Adrenal gland (tissue), 12 donors: Measurements from ENCODE around the gene TSPAN5. TPM values are rescaled to one million over a fixed set of nuclear protein-coding genes. Genes with fewer than 3 reads are reported as not detected.

ENCODE experiments used
- DNase-seq, 7 donors: peaks; one replicate each; pipeline ENCODE4 v3.0.0-alpha.2; 2019 to 2020
- H3K27ac ChIP-seq, 5 donors: fragments of 200-600 bp; sonication (generic) in 4 of 5; 1 replicate in 3 of 5; 2 replicates in 2 of 5; pipeline versions ENCODE4 v1.5.1 to v1.8.0; 2016 to 2020; ENCODE audit warnings: mild to moderate bottlenecking in 1 of 5
- H3K27me3 ChIP-seq: fragments of 200-600 bp; 2 replicates; pipeline ENCODE4 v1.8.0; 2021
- H3K36me3 ChIP-seq, 2 donors: fragments of 200-600 bp; replicated peaks in 1 of 2; 1 replicate in 1 of 2; 2 replicates in 1 of 2; pipeline versions ENCODE4 v1.5.1 to v1.8.0; 2018 to 2022
- H3K4me1 ChIP-seq, 2 donors: fragments of 200-600 bp; replicated peaks in 1 of 2; 1 replicate in 1 of 2; 2 replicates in 1 of 2; pipeline versions ENCODE4 v1.5.1 to v1.8.0; 2018 to 2021
- H3K4me3 ChIP-seq, 4 donors: fragments of 200-600 bp; sonication (generic) in 3 of 4; one replicate each; pipeline ENCODE4 v1.5.1; 2016 to 2018
- H3K9me3 ChIP-seq, 3 donors: fragments of 200-600 bp; sonication (generic) in 1 of 3; replicated peaks in 1 of 3; 1 replicate in 2 of 3; 2 replicates in 1 of 3; pipeline versions ENCODE4 v1.5.1 to v1.8.0; 2016 to 2021
- CTCF ChIP-seq, 6 experiments: fragments of 450-650 bp in 4 of 6; fragments of 200-600 bp in 2 of 6; sonication (generic) in 1 of 6; IDR thresholded peaks; 1 replicate in 5 of 6; 2 replicates in 1 of 6; pipeline versions ENCODE4 v1.5.1 to v1.8.0; 2016 to 2021; ENCODE audit warnings: antibody characterized with exemption in 6 of 6, mild to moderate bottlenecking in 2 of 6, moderate library complexity in 1 of 6
- POLR2A ChIP-seq, 2 donors: fragments of 450-650 bp; IDR thresholded peaks; one replicate each; pipeline ENCODE4 v1.6.1; 2017; ENCODE audit warnings: antibody characterized with exemption in 2 of 2, mild to moderate bottlenecking in 2 of 2, moderate library complexity in 1 of 2
- WGBS, 4 donors: extraction: QIAGEN DNeasy Blood & Tissue Kit in 2 of 4; methylation state at CpG; one replicate each; pipeline versions ENCODE4 v1.1.5 to v1.1.7; 2013 to 2017; 5-methylcytosine and 5-hydroxymethylcytosine counted together
- intact Hi-C, 2 donors: fragments of 100-400 bp; cut with DNase I; formaldehyde crosslinking; loops; one replicate each; pipeline versions ENCODE4 v1.14.1 to v1.15.0; 2022 to 2023
- polyA plus RNA-seq, 3 donors: library from polyadenylated mRNA; stranded (reverse); fragments of 200-250 nt in 2 of 3; fragments of 350-450 nt in 1 of 3; fragmentation: Illumina TruSeq in 1 of 3; extraction: RNeasy Lipid Tissue Mini Kit (QIAGEN cat#74804) in 1 of 3; gene quantifications; one replicate each; pipeline ENCODE4 v1.2.3, GENCODE V29; 2013 to 2014
- total RNA-seq, 9 donors: library from RNA; depleted of rRNA in 4 of 9; stranded (reverse); fragments of >200 nt in 4 of 9; fragments of 120-200 nt in 1 of 9; fragmentation: NEBNext Ultra II Directional in 1 of 9; extraction: Animal tissue kit (Norgen Biotek cat#: 25700) in 1 of 9; gene quantifications; one replicate each; pipeline versions ENCODE4 v1.1.0 to v1.2.4, GENCODE V29; 2013 to 2023
- donor health status: healthy with polysubstance abuse.
- donor health status: Bipolar disorder and iron deficiency.
- donor health status: DM: yes; HTN: yes; CAD: no.
- donor health status: DM: no; HTN: no; CAD: no.
- donor health status: DM: no; HTN: no; CAD: no.
- donor health status: DM: yes; HTN: yes; CAD: no.

The TSPAN5 gene
- total and polyA plus RNA-seq, 12 donors = 1.4 to 23.8 (median 2.7) TPM

- 42 to 65% (median 49%) methylated on average over 2 of the region's 2 CpGs for WGBS, 4 donors
- no peak for DNase-seq
- Histone ChIP-seq H3K36me3 (no peaks in the 10 kb centered on the region), H3K27ac (no peak overlapping the region), H3K4me1 (no peaks in the 10 kb centered on the region), H3K27me3 (no peaks in the 10 kb centered on the region), H3K4me3 (no peak overlapping the region), H3K9me3 (no peaks in the 10 kb centered on the region)
- intact Hi-C loops = no loop called here
- TF ChIP-seq CTCF (IDR thresholded peaks at IDR 0.05) = no peak
- TF ChIP-seq POLR2A (IDR thresholded peaks at IDR 0.05) = no peak
These were observed 80.5 kb downstream of the TSPAN5 start for GRCh38 chr4:98577956-98578355.

GRCh38 chr4:98574816-98575215 is 83.6 kb downstream of the TSPAN5 start:
- 72 to 86% (median 83%) methylated on average over 4 of the region's 4 CpGs for WGBS, 4 donors
- Histone ChIP-seq H3K4me1 (no peaks in the 10 kb centered on the region), H3K27me3 (no peaks in the 10 kb centered on the region), H3K9me3 (no peaks in the 10 kb centered on the region), H3K4me3 (no peak overlapping the region), H3K36me3 (no peaks in the 10 kb centered on the region), H3K27ac (no peak overlapping the region)
- TF ChIP-seq POLR2A (IDR thresholded peaks at IDR 0.05) (no peak), CTCF (IDR thresholded peaks at IDR 0.05) (no peak)
- no peak for DNase-seq
- intact Hi-C loops = no loop called here

- intact Hi-C loops = no loop called here
- WGBS, 4 donors = 64 to 90% (median 78%) methylated on average over 2 of the region's 2 CpGs
- DNase-seq = no peak
- Histone ChIP-seq H3K9me3 (no peaks in the 10 kb centered on the region), H3K27ac (no peak overlapping the region), H3K4me3 (no peak overlapping the region), H3K27me3 (no peaks in the 10 kb centered on the region), H3K4me1 (no peaks in the 10 kb centered on the region), H3K36me3 (no peaks in the 10 kb centered on the region)
- TF ChIP-seq CTCF (IDR thresholded peaks at IDR 0.05) (no peak), POLR2A (IDR thresholded peaks at IDR 0.05) (no peak)
These were observed 84.6 kb downstream of the TSPAN5 start for GRCh38 chr4:98573791-98574190.

GRCh38 chr4:98572697-98573096 is 85.7 kb downstream of the TSPAN5 start:
- no peak for TF ChIP-seq CTCF (IDR thresholded peaks at IDR 0.05)
- no peak for TF ChIP-seq POLR2A (IDR thresholded peaks at IDR 0.05)
- WGBS, 4 donors = 61 to 85% (median 78%) methylated on average over 2 of the region's 2 CpGs
- no peak overlapping the region for H3K27ac ChIP-seq

More at GRCh38 chr4:98572697-98573096, 85.7 kb downstream of the TSPAN5 start:
- intact Hi-C loops = no loop called here
- H3K4me1 ChIP-seq = no peaks in the 10 kb centered on the region
- no peaks in the 10 kb centered on the region for H3K36me3 ChIP-seq
- H3K4me3 ChIP-seq = no peak overlapping the region
- no peaks in the 10 kb centered on the region for H3K9me3 ChIP-seq
- no peaks in the 10 kb centered on the region for H3K27me3 ChIP-seq
- no peak for DNase-seq
